IMR-90 (cell line): Measurements from ENCODE around the gene ST14. TPM values are rescaled to one million over a fixed set of nuclear protein-coding genes. Genes with fewer than 3 reads are reported as not detected.

Source experiments
- ATAC-seq: fragments of 200-7000 bp; cut with Tn5 transposase; 2 replicates; pipeline ENCODE4 v1.9.1; 2020; ENCODE audit warnings: low read depth, mild to moderate bottlenecking, moderate library complexity
- BruUV-seq: library from RNA; stranded (reverse); fragments of 400-500 nt; replicated peaks from 2 replicates; lab custom pipeline; 2021; lab: Mats Ljungman, UMichigan
- CTCF ChIA-PET: fragments of 300-600 bp; formaldehyde crosslinking; extraction: SDS; loops from one replicate; lab custom pipeline; 2021; ENCODE audit warnings: antibody characterized with exemption; lab: Yijun Ruan, JAX
- POLR2A ChIA-PET: fragments of 300-600 bp; sonication (Branson Sonifier 250); formaldehyde crosslinking; loops from one replicate; lab custom pipeline; 2022; ENCODE audit warnings: antibody characterized with exemption; ENCODE audit not compliant: unreplicated experiment; lab: Charles Lee
- DNase-seq: peaks from one replicate; pipeline ENCODE4 v3.0.0; 2013
- H2AFZ ChIP-seq: replicated peaks from 2 replicates; pipeline ENCODE3; 2013; ENCODE audit warnings: low read length, mild to moderate bottlenecking; ENCODE audit not compliant: poor library complexity
- H2AK5ac ChIP-seq: 2 replicates; pipeline ENCODE4 v1.6.1; 2013; ENCODE audit warnings: low read depth, low read length, inconsistent platforms
- H2AK9ac ChIP-seq: replicated peaks from 2 replicates; pipeline ENCODE3; 2013; ENCODE audit warnings: mild to moderate bottlenecking, low read depth, low read length, moderate library complexity; ENCODE audit not compliant: poor library complexity
- H2BK120ac ChIP-seq: 2 replicates; pipeline ENCODE4 v1.6.1; 2013; ENCODE audit warnings: low read depth, low read length, inconsistent platforms
- H2BK15ac ChIP-seq: 3 replicates; pipeline ENCODE4 v1.6.1; 2013; ENCODE audit warnings: low read depth, low read length, inconsistent platforms
- H2BK20ac ChIP-seq: 2 replicates; pipeline ENCODE4 v1.6.1; 2013; ENCODE audit warnings: low read depth, mild to moderate bottlenecking, inconsistent platforms, low read length, moderate library complexity
- H2BK5ac ChIP-seq: 2 replicates; pipeline ENCODE4 v1.6.1; 2013; ENCODE audit warnings: mild to moderate bottlenecking, low read depth, low read length, inconsistent platforms; ENCODE audit not compliant: poor library complexity, severe bottlenecking
- H3K14ac ChIP-seq: replicated peaks from 2 replicates; pipeline ENCODE4 v1.6.1; 2013; ENCODE audit warnings: low read depth, low read length, inconsistent platforms
- H3K18ac ChIP-seq: 2 replicates; pipeline ENCODE4 v1.6.1; 2013; ENCODE audit warnings: low read depth, low read length, control low read depth
- H3K23ac ChIP-seq: 2 replicates; pipeline ENCODE4 v1.6.1; 2013; ENCODE audit warnings: low read depth, low read length, inconsistent platforms
- H3K27ac ChIP-seq: 2 replicates; pipeline ENCODE4 v1.5.1; 2013; ENCODE audit warnings: mild to moderate bottlenecking, control low read depth, low read length; ENCODE audit not compliant: insufficient read depth
- H3K27me3 ChIP-seq: 2 replicates; pipeline ENCODE4 v1.6.1; 2013; ENCODE audit warnings: low read length; ENCODE audit not compliant: control insufficient read depth, insufficient read depth
- H3K36me3 ChIP-seq: 2 replicates; pipeline ENCODE4 v1.6.1; 2013; ENCODE audit warnings: low read length, mixed read lengths; ENCODE audit not compliant: control insufficient read depth, insufficient read depth
- H3K4ac ChIP-seq: 2 replicates; pipeline ENCODE4 v1.6.1; 2013; ENCODE audit warnings: low read depth, low read length, inconsistent platforms
- H3K4me1 ChIP-seq: 2 replicates; pipeline ENCODE4 v1.6.1; 2013; ENCODE audit warnings: low read length, mixed read lengths; ENCODE audit not compliant: control insufficient read depth, insufficient read depth
- H3K4me2 ChIP-seq: 2 replicates; pipeline ENCODE4 v1.6.1; 2013; ENCODE audit warnings: low read depth, mild to moderate bottlenecking, control low read depth, low read length, moderate library complexity
- H3K4me3 ChIP-seq: 2 replicates; pipeline ENCODE4 v1.5.1; 2013; ENCODE audit warnings: low read depth, mild to moderate bottlenecking, control low read depth, low read length, moderate library complexity; ENCODE audit not compliant: insufficient read depth
- H3K56ac ChIP-seq: 2 replicates; pipeline ENCODE4 v1.6.1; 2013; ENCODE audit warnings: low read length, inconsistent platforms; ENCODE audit not compliant: insufficient read depth; ENCODE audit errors: extremely low read depth
- H3K79me1 ChIP-seq, 2 experiments: 2 replicates each; pipeline ENCODE4 v1.6.1; 2013; ENCODE audit warnings: low read length in 2 of 2, inconsistent platforms in 1 of 2, low read depth in 1 of 2
- H3K9ac ChIP-seq: 2 replicates; pipeline ENCODE4 v1.6.1; 2013; ENCODE audit warnings: low read depth, low read length, control low read depth
- H3K9me1 ChIP-seq: 2 replicates; pipeline ENCODE4 v1.6.1; 2013; ENCODE audit warnings: low read length, inconsistent platforms; ENCODE audit not compliant: insufficient read depth
- H3K9me3 ChIP-seq: 2 replicates; pipeline ENCODE4 v1.6.1; 2013; ENCODE audit warnings: low read length; ENCODE audit not compliant: control insufficient read depth, insufficient read depth
- H4K20me1 ChIP-seq: 2 replicates; pipeline ENCODE4 v1.6.1; 2013; ENCODE audit warnings: low read length, inconsistent platforms; ENCODE audit not compliant: insufficient read depth
- H4K5ac ChIP-seq: 2 replicates; pipeline ENCODE4 v1.6.1; 2013; ENCODE audit warnings: mild to moderate bottlenecking, low read depth, low read length, control low read depth
- H4K8ac ChIP-seq, 2 experiments: 2 replicates each; pipeline ENCODE4 v1.6.1; 2013; ENCODE audit warnings: low read depth in 2 of 2, low read length in 2 of 2, control low read depth in 1 of 2, inconsistent platforms in 1 of 2
- H4K91ac ChIP-seq: 2 replicates; pipeline ENCODE4 v1.6.1; 2013; ENCODE audit warnings: low read depth, low read length, inconsistent platforms; ENCODE audit not compliant: insufficient read depth
- CEBPB ChIP-seq: IDR thresholded peaks from 2 replicates; pipeline ENCODE4 v1.6.1; 2012; ENCODE audit warnings: low read depth, low read length, improper control_type of control experiment
- CTCF ChIP-seq: conservative IDR thresholded peaks from 2 replicates; pipeline ENCODE4 v1.5.1; 2012; ENCODE audit warnings: mild to moderate bottlenecking, low read depth, low read length, improper control_type of control experiment
- FOS ChIP-seq: fragments of 150-350 bp; IDR thresholded peaks from 2 replicates; pipeline ENCODE4 v1.6.1; 2016; ENCODE audit warnings: low read depth, low read length
- MAZ ChIP-seq: IDR thresholded peaks from 2 replicates; pipeline ENCODE4 v1.6.1; 2012; ENCODE audit warnings: low read depth, mild to moderate bottlenecking, low read length, improper control_type of control experiment, moderate library complexity, borderline replicate concordance
- MXI1 ChIP-seq: IDR thresholded peaks from 2 replicates; pipeline ENCODE4 v1.6.1; 2012; ENCODE audit warnings: low read depth, mild to moderate bottlenecking, low read length, moderate library complexity, borderline replicate concordance
- NFE2L2 ChIP-seq: fragments of 150-350 bp; IDR thresholded peaks from 2 replicates; pipeline ENCODE4 v1.6.1; 2016; ENCODE audit warnings: low read depth, mild to moderate bottlenecking, low read length
- RCOR1 ChIP-seq: IDR thresholded peaks from 2 replicates; pipeline ENCODE4 v1.6.1; 2012; ENCODE audit warnings: mild to moderate bottlenecking, low read length, improper control_type of control experiment; ENCODE audit not compliant: insufficient replicate concordance
- RFX5 ChIP-seq: IDR thresholded peaks from 2 replicates; pipeline ENCODE4 v1.8.0; 2012; ENCODE audit warnings: low read depth, mild to moderate bottlenecking, low read length, moderate library complexity
- SMC3 ChIP-seq: fragments of 150-350 bp; IDR thresholded peaks from 2 replicates; pipeline ENCODE4 v1.6.1; 2016; ENCODE audit warnings: low read depth, mild to moderate bottlenecking, antibody characterized with exemption, low read length, moderate library complexity
- WGBS, 2 experiments: methylation state at CpG; one replicate each; pipeline versions ENCODE4 v1.1.5 to v1.1.7; 2013; ENCODE audit warnings: missing lambda C conversion rate in 2 of 2; ENCODE audit not compliant: insufficient read length in 1 of 2; ENCODE audit errors: extremely low coverage in 2 of 2; 5-methylcytosine and 5-hydroxymethylcytosine counted together
- dilution Hi-C: fragments of 300-500 bp; cut with HindIII; formaldehyde crosslinking; loops from one replicate; pipeline ENCODE4 v1.14.3; 2018; ENCODE audit warnings: low sequenced_read_pairs; ENCODE audit not compliant: unreplicated experiment
- in situ Hi-C: fragments of 300-500 bp; cut with MboI; formaldehyde crosslinking; loops from 3 replicates; pipeline ENCODE4 v1.14.3; 2019; ENCODE audit warnings: low sequenced_read_pairs, inconsistent platforms, mixed read lengths
- intact Hi-C: fragments of 100-400 bp; cut with micrococcal nuclease; formaldehyde crosslinking; loops from 2 replicates; pipeline ENCODE4 v1.10.0; 2022
- polyA plus RNA-seq, 3 experiments: library from polyadenylated mRNA; depleted of rRNA; stranded (reverse); fragments of >200 nt; gene quantifications; 2 replicates each; pipeline ENCODE4 v1.2.3, GENCODE V29; 2012; ENCODE audit warnings: low replicate concordance in 1 of 3
- total RNA-seq: library from RNA; depleted of rRNA; stranded (reverse); fragments of >200 nt; gene quantifications from 2 replicates; pipeline ENCODE4 v1.2.3, GENCODE V29; 2012
- TF ChIP-seq, protein P1 (sequence below): fragments of 150-350 bp; IDR thresholded peaks from 2 replicates; pipeline ENCODE4 v1.6.1; 2017; ENCODE audit warnings: mild to moderate bottlenecking, antibody characterized with exemption, low read length, low read depth

The ST14 gene
- total and polyA plus RNA-seq, 2 of the 4 experiments (the other 2 are of a cell fraction): not detected

DNA sequence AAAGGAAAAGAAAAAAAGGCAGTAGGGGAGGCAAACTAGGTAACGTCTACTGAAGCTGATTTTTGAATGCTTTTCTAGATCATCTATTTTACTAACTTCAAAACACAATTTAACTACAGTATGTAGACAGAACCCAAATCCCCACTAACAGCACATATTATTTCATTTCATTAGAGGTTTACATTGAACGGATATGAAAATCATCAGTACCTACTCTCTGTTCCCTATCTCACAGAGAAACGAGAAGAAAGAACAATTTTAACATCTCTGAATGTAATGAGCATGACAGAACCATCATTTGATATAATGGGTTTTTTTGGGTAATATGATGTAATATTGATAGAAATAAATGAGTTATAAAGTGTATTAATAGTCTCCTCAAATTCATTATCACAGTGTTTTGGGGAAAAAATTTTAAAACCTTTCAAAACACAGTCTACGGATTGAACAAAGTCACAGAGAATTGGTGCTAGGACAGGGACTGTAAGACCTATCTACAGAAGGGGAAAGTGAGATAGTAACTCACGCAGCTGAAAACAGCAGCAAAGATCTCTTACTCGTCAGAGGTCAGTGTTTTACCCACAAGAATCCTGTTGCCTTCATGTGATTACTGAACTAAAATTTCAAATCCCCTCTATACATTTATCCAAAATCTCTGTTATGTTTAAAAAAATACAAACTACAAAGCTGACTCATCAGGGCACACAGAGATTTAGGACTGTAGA lies 77.9 kb downstream of the ST14 start:
- Histone ChIP-seq H2AK5ac (no peak overlapping the region), H4K8ac (no peak overlapping the region), H3K4me3 (no peak overlapping the region), H4K91ac (no peak overlapping the region), H3K4me2 (no peak overlapping the region), H3K23ac (no peak overlapping the region), H3K56ac (no peak overlapping the region), H3K27me3 (no peaks in the 10 kb centered on the region), H3K9me1 (no peaks in the 10 kb centered on the region), H3K14ac (no peak overlapping the region), H3K9ac (no peak overlapping the region), H3K79me1 (0 out of 4 replicates have a peak, but pooled peaks cover 0 to 5% of the 10 kb centered on the region in 2 experiments), H3K4me1 (no peaks in the 10 kb centered on the region; the same call in 1 of the 2 replicates), H2BK15ac (no peak overlapping the region), H2BK20ac (no peak overlapping the region), H2BK5ac (no peak overlapping the region), H3K18ac (no peak overlapping the region), H2AK9ac (no peak overlapping the region), H4K20me1 (no peaks in the 10 kb centered on the region), H3K4ac (no peak overlapping the region), H2AFZ (no peak overlapping the region), H2BK120ac (no peak overlapping the region), H3K36me3 (peaks cover 9% of the 10 kb centered on the region), H3K9me3 (no peaks in the 10 kb centered on the region), H3K27ac (no peak overlapping the region), H4K5ac (no peak overlapping the region)
- TF ChIP-seq MXI1 (no peak), CTCF (no peak), NFE2L2 (no peak), SMC3 (no peak), RCOR1 (no peak), FOS (no peak), RFX5 (no peak), CEBPB (no peak), MAZ (no peak)
- TF ChIP-seq, protein P1, sequence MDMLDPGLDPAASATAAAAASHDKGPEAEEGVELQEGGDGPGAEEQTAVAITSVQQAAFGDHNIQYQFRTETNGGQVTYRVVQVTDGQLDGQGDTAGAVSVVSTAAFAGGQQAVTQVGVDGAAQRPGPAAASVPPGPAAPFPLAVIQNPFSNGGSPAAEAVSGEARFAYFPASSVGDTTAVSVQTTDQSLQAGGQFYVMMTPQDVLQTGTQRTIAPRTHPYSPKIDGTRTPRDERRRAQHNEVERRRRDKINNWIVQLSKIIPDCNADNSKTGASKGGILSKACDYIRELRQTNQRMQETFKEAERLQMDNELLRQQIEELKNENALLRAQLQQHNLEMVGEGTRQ: no peak
- intact Hi-C loops: no loop called here
- ATAC-seq (peak; percentile 24; the same call in 1 of the 2 replicates), DNase-seq (peak; percentile 14)
- in situ Hi-C loops: no loop called here
- ChIA-PET POLR2A (no interaction called here), CTCF (no interaction called here)
- BruUV-seq: no TSS peak
- dilution Hi-C loops: no loop called here
- no CpG with 5 or more reads among the region's 6 CpGs for WGBS, 2 experiments
